ENCODE data around the gene ANGPTL2.

DNA sequence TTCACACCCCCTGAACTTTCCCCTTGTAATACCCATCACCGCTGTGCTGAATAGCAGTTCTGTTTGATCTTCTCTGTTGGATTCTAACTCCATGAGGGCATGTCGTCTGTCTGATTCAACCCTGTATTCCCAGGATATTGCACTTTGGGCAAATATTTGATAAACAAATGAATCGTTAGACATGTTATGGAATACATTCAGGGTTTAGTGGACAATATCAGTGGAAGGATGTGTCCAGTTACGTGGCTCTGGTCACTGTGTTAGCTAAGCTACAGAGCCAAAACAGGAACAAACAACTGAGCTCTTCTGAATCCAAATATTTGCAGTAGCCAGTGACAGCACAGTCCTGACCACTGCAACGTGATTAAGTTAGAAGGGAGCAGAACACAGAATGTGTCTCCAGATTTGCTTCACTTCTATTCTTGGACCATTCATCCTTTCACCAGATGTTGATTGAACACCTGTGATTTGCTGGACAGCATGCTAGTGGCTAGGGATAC, 13.2 kb downstream of the ANGPTL2 start:
- no peak for TF ChIP-seq POLR2A (conservative IDR thresholded peaks at IDR 0.05)
- TF ChIP-seq, protein P1, sequence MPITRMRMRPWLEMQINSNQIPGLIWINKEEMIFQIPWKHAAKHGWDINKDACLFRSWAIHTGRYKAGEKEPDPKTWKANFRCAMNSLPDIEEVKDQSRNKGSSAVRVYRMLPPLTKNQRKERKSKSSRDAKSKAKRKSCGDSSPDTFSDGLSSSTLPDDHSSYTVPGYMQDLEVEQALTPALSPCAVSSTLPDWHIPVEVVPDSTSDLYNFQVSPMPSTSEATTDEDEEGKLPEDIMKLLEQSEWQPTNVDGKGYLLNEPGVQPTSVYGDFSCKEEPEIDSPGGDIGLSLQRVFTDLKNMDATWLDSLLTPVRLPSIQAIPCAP (CRISPR knock-in tag; IDR thresholded peaks at IDR 0.05; ENCODE audit: borderline replicate concordance), result no peak
- TF ChIP-seq TCF7L2 (IDR thresholded peaks at IDR 0.05; ENCODE audit: low read depth, low read length), result no peak
- no peak for TF ChIP-seq EZH2 (IDR thresholded peaks at IDR 0.05; ENCODE audit: borderline replicate concordance, low read depth, low read length)
- TF ChIP-seq CC2D1A (IDR thresholded peaks at IDR 0.05), result no peak
- TF ChIP-seq, protein P2, sequence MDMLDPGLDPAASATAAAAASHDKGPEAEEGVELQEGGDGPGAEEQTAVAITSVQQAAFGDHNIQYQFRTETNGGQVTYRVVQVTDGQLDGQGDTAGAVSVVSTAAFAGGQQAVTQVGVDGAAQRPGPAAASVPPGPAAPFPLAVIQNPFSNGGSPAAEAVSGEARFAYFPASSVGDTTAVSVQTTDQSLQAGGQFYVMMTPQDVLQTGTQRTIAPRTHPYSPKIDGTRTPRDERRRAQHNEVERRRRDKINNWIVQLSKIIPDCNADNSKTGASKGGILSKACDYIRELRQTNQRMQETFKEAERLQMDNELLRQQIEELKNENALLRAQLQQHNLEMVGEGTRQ (CRISPR knock-in tag; IDR thresholded peaks at IDR 0.05), result no peak
- TF ChIP-seq SUPT5H (IDR thresholded peaks at IDR 0.05), result no peak
- no peak for TF ChIP-seq TBL1XR1 (IDR thresholded peaks at IDR 0.05; ENCODE audit: low read length in 2 of 2)
- TF ChIP-seq, protein P3, sequence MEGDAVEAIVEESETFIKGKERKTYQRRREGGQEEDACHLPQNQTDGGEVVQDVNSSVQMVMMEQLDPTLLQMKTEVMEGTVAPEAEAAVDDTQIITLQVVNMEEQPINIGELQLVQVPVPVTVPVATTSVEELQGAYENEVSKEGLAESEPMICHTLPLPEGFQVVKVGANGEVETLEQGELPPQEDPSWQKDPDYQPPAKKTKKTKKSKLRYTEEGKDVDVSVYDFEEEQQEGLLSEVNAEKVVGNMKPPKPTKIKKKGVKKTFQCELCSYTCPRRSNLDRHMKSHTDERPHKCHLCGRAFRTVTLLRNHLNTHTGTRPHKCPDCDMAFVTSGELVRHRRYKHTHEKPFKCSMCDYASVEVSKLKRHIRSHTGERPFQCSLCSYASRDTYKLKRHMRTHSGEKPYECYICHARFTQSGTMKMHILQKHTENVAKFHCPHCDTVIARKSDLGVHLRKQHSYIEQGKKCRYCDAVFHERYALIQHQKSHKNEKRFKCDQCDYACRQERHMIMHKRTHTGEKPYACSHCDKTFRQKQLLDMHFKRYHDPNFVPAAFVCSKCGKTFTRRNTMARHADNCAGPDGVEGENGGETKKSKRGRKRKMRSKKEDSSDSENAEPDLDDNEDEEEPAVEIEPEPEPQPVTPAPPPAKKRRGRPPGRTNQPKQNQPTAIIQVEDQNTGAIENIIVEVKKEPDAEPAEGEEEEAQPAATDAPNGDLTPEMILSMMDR (IDR thresholded peaks at IDR 0.05 in 2 of 3, conservative IDR thresholded peaks at IDR 0.05 in 1 of 3; ENCODE audit: insufficient read depth in 2 of 3, low read depth in 1 of 3, low read length in 3 of 3), result no peak
- no peak for TF ChIP-seq SMARCC2 (IDR thresholded peaks at IDR 0.05; ENCODE audit: low read depth)
- TF ChIP-seq CREM (IDR thresholded peaks at IDR 0.05; ENCODE audit: low read depth), result no peak
- TF ChIP-seq NBN (IDR thresholded peaks at IDR 0.05; ENCODE audit: low read depth), result no peak
- no peak for TF ChIP-seq MAFF (IDR thresholded peaks at IDR 0.05; ENCODE audit: low read length)
- no peak for TF ChIP-seq TOE1 (IDR thresholded peaks at IDR 0.05; ENCODE audit: borderline replicate concordance)
- TF ChIP-seq TOE1 (CRISPR knock-in tag; IDR thresholded peaks at IDR 0.05; ENCODE audit: borderline replicate concordance, low read depth), result no peak

Measured in K562 (cell line).